GM23248 (cell line): ENCODE results near the gene FGF22. TPM values are rescaled to one million over a fixed set of nuclear protein-coding genes. Genes with fewer than 3 reads are reported as not detected.

Source experiments
- DNase-seq: peaks from one replicate; pipeline ENCODE4 v3.0.0-alpha.2; 2015
- H2AFZ ChIP-seq: fragments of 200-600 bp; sonication (generic); 2 replicates; pipeline ENCODE4 v1.6.1; 2016; ENCODE audit warnings: antibody characterized with exemption
- H3F3A ChIP-seq: fragments of 200-600 bp; sonication (generic); 2 replicates; pipeline ENCODE4 v1.6.1; 2016; ENCODE audit warnings: mild to moderate bottlenecking, antibody characterized with exemption, mixed run types; ENCODE audit not compliant: insufficient read depth
- H3K27ac ChIP-seq: fragments of 200-600 bp; sonication (generic); 2 replicates; pipeline ENCODE4 v1.5.1; 2016; ENCODE audit warnings: mild to moderate bottlenecking
- H3K27me3 ChIP-seq: fragments of 200-600 bp; sonication (generic); replicated peaks from 2 replicates; pipeline ENCODE4 v1.6.1; 2016; ENCODE audit warnings: mild to moderate bottlenecking; ENCODE audit not compliant: insufficient read depth
- H3K36me3 ChIP-seq: fragments of 200-600 bp; sonication (generic); 2 replicates; pipeline ENCODE4 v1.6.1; 2016; ENCODE audit warnings: low read depth, mild to moderate bottlenecking
- H3K4me1 ChIP-seq: fragments of 200-600 bp; sonication (generic); 2 replicates; pipeline ENCODE4 v1.6.1; 2016; ENCODE audit warnings: mild to moderate bottlenecking; ENCODE audit not compliant: insufficient read depth
- H3K4me2 ChIP-seq: fragments of 200-600 bp; sonication (generic); one replicate; pipeline ENCODE4 v1.6.1; 2016; ENCODE audit warnings: mild to moderate bottlenecking; ENCODE audit not compliant: unreplicated experiment
- H3K4me3 ChIP-seq: fragments of 200-600 bp; sonication (generic); 2 replicates; pipeline ENCODE4 v1.5.1; 2016; ENCODE audit warnings: mild to moderate bottlenecking
- H3K79me2 ChIP-seq: fragments of 200-600 bp; sonication (generic); 2 replicates; pipeline ENCODE4 v1.6.1; 2016; ENCODE audit warnings: mild to moderate bottlenecking; ENCODE audit not compliant: insufficient read depth
- H3K9ac ChIP-seq: fragments of 200-600 bp; sonication (generic); 2 replicates; pipeline ENCODE4 v1.6.1; 2016; ENCODE audit warnings: mild to moderate bottlenecking
- H3K9me2 ChIP-seq: fragments of 200-600 bp; sonication (generic); 2 replicates; pipeline ENCODE4 v1.6.1; 2016; ENCODE audit warnings: mixed run types, mild to moderate bottlenecking, moderate library complexity; ENCODE audit not compliant: insufficient read depth
- H3K9me3 ChIP-seq: fragments of 200-600 bp; sonication (generic); one replicate; pipeline ENCODE4 v1.6.1; 2017; ENCODE audit warnings: low read depth
- H4K20me1 ChIP-seq: fragments of 200-600 bp; sonication (generic); 2 replicates; pipeline ENCODE4 v1.6.0; 2016; ENCODE audit not compliant: insufficient read depth
- EZH2 ChIP-seq: fragments of 200-600 bp; sonication (generic); IDR thresholded peaks from 2 replicates; pipeline ENCODE4 v1.6.1; 2018; ENCODE audit warnings: antibody characterized with exemption, mild to moderate bottlenecking; ENCODE audit not compliant: insufficient read depth, poor library complexity, severe bottlenecking
- EZH2phosphoT487 ChIP-seq: fragments of 200-600 bp; sonication (generic); IDR thresholded peaks from 2 replicates; pipeline ENCODE4 v1.6.1; 2018; ENCODE audit warnings: antibody characterized with exemption, moderate library complexity, mild to moderate bottlenecking, low read depth; ENCODE audit not compliant: insufficient read depth
- WGBS, 2 experiments: methylation state at CpG; one replicate each; pipeline ENCODE4 v1.1.6; 2015 to 2017; ENCODE audit warnings: low lambda C conversion rate in 2 of 2, low coverage in 1 of 2; ENCODE audit errors: missing lambda C conversion rate in 2 of 2; 5-methylcytosine and 5-hydroxymethylcytosine counted together
- in situ Hi-C: fragments of 300-500 bp; cut with MboI; formaldehyde crosslinking; loops from 2 replicates; pipeline ENCODE4 v1.15.0; 2020
- polyA plus RNA-seq: library from polyadenylated mRNA; unstranded; fragments of >200 nt; fragmentation: Nextera tagmentation; extraction: Ambion mirVana; gene quantifications from 2 replicates; pipeline ENCODE4 v1.2.1, GENCODE V29; 2016
- total RNA-seq: library from RNA; depleted of rRNA; stranded (reverse); fragments of >200 nt; shearing (Covaris generic); gene quantifications from 2 replicates; pipeline ENCODE4 v1.2.3, GENCODE V29; 2014

Gene FGF22
- total and polyA plus RNA-seq, 2 experiments from 2014 or later: 1.2 TPM; not detected in 1

DNA sequence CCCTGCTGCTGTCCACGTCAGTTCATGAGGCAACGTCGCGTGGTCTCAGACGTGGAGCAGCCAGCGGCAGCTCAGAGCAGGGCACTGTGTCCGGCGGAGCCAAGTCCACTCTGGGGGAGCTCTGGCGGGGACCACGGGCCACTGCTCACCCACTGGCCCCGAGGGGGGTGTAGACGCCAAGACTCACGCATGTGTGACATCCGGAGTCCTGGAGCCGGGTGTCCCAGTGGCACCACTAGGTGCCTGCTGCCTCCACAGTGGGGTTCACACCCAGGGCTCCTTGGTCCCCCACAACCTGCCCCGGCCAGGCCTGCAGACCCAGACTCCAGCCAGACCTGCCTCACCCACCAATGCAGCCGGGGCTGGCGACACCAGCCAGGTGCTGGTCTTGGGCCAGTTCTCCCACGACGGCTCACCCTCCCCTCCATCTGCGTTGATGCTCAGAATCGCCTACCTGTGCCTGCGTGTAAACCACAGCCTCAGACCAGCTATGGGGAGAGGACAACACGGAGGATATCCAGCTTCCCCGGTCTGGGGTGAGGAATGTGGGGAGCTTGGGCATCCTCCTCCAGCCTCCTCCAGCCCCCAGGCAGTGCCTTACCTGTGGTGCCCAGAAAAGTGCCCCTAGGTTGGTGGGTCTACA, 43.1 kb downstream of the FGF22 start:
- in situ Hi-C loops: no loop called here
- H3K27me3 ChIP-seq: no peaks in the 10 kb centered on the region
- no peak for DNase-seq
- H2AFZ ChIP-seq: no peak overlapping the region
- no peak overlapping the region for H3K4me3 ChIP-seq
- TF ChIP-seq EZH2: no peak
- TF ChIP-seq EZH2phosphoT487: no peak
- H4K20me1 ChIP-seq: no peaks in the 10 kb centered on the region
- H3K79me2 ChIP-seq: peaks cover 16% of the 10 kb centered on the region; the same call in 1 of the 2 replicates
- no peaks in the 10 kb centered on the region for H3K9me3 ChIP-seq
- no peaks in the 10 kb centered on the region for H3K9me2 ChIP-seq
- 77 to 78% methylated on average over 21 to 24 of the region's 25 CpGs for WGBS, 2 experiments
- H3K36me3 ChIP-seq: no peaks in the 10 kb centered on the region
- peaks cover 5% of the 10 kb centered on the region; the same call in 1 of the 2 replicates for H3K4me1 ChIP-seq
- H3F3A ChIP-seq: no peaks in the 10 kb centered on the region; the same call in 1 of the 2 replicates
- H3K4me2 ChIP-seq: no peak overlapping the region
- no peak overlapping the region for H3K9ac ChIP-seq
- no peak overlapping the region for H3K27ac ChIP-seq

- WGBS, 2 experiments: 65 to 66% methylated on average over 15 to 29 of the region's 31 CpGs
- TF ChIP-seq EZH2 (no peak), EZH2phosphoT487 (no peak)
Observed at GRCh38 chr19:685454-685931, 45.8 kb downstream of the FGF22 start.

GRCh38 chr19:686589-687297, 47.1 kb downstream of the FGF22 start:
- Histone ChIP-seq H3K9ac (no peak overlapping the region), H2AFZ (no peak overlapping the region), H3K9me3 (no peaks in the 10 kb centered on the region), H3K4me1 (no peaks in the 10 kb centered on the region), H3K9me2 (no peaks in the 10 kb centered on the region), H3K36me3 (no peaks in the 10 kb centered on the region), H3K27ac (no peak overlapping the region), H4K20me1 (no peaks in the 10 kb centered on the region), H3K4me3 (no peak overlapping the region), H3K4me2 (no peak overlapping the region), H3K79me2 (no peaks in the 10 kb centered on the region), H3K27me3 (no peaks in the 10 kb centered on the region), H3F3A (no peaks in the 10 kb centered on the region)
- TF ChIP-seq EZH2phosphoT487 (no peak), EZH2 (no peak)
- 66 to 70% methylated on average over 17 of the region's 17 CpGs for WGBS, 2 experiments
- in situ Hi-C loops: no loop called here
- no peak for DNase-seq

More at GRCh38 chr19:685454-685931, 45.8 kb downstream of the FGF22 start:
- Histone ChIP-seq H3K79me2 (no peaks in the 10 kb centered on the region), H3F3A (no peaks in the 10 kb centered on the region), H3K9me3 (no peaks in the 10 kb centered on the region), H3K27ac (no peak overlapping the region), H3K4me2 (no peak overlapping the region), H3K9me2 (no peaks in the 10 kb centered on the region), H3K4me1 (no peaks in the 10 kb centered on the region), H3K9ac (no peak overlapping the region), H2AFZ (no peak overlapping the region), H4K20me1 (no peaks in the 10 kb centered on the region), H3K4me3 (no peak overlapping the region), H3K36me3 (no peaks in the 10 kb centered on the region), H3K27me3 (no peaks in the 10 kb centered on the region)
- no peak for DNase-seq
- in situ Hi-C loops: no loop called here

GRCh38 chr19:687569-688166, 48.0 kb downstream of the FGF22 start:
- WGBS, 2 experiments: 64 to 80% methylated on average over 6 to 11 of the region's 11 CpGs
- Histone ChIP-seq H3K79me2 (no peaks in the 10 kb centered on the region), H3K4me3 (no peak overlapping the region), H3K4me2 (no peak overlapping the region), H3K9me3 (no peaks in the 10 kb centered on the region), H4K20me1 (no peaks in the 10 kb centered on the region), H3K9me2 (no peaks in the 10 kb centered on the region), H2AFZ (no peak overlapping the region), H3F3A (no peaks in the 10 kb centered on the region), H3K4me1 (no peaks in the 10 kb centered on the region), H3K9ac (no peak overlapping the region), H3K36me3 (no peaks in the 10 kb centered on the region), H3K27me3 (no peaks in the 10 kb centered on the region), H3K27ac (no peak overlapping the region)
- in situ Hi-C loops: no loop called here
- TF ChIP-seq EZH2phosphoT487 (no peak), EZH2 (no peak)
- DNase-seq: no peak
